Kidney (tissue), 14 donors: ENCODE data around the gene MRC2. TPM values are rescaled to one million over a fixed set of nuclear protein-coding genes. Genes with fewer than 3 reads are reported as not detected.
"Not testable (repeated sequence)": the region's sequence is repeated elsewhere in the genome, so short reads cannot be mapped to it uniquely, and the experiment has no call there.

Source experiments
- DNase-seq, 5 donors: peaks; one replicate each; pipeline ENCODE4 v3.0.0-alpha.2; 2013 to 2020
- FAIRE-seq: peaks from 2 replicates; lab custom pipeline; 2012; peaks lifted over from hg19 to GRCh38; lab: Jason Lieb, UNC
- H3K27ac ChIP-seq, 2 donors: one replicate each; pipeline ENCODE4 v1.7.0; 2013; ENCODE audit warnings: low read depth in 2 of 2, low read length in 2 of 2, inconsistent platforms in 1 of 2
- H3K27me3 ChIP-seq: one replicate; pipeline ENCODE4 v1.7.1; 2013; ENCODE audit warnings: low read length, inconsistent platforms; ENCODE audit not compliant: control insufficient read depth, insufficient read depth
- H3K36me3 ChIP-seq, 3 donors: one replicate each; pipeline versions ENCODE4 v1.7.0 to v1.7.1; 2013; ENCODE audit warnings: low read length in 3 of 3, control low read depth in 1 of 3, inconsistent platforms in 1 of 3; ENCODE audit not compliant: insufficient read depth in 3 of 3, control insufficient read depth in 2 of 3
- H3K4me1 ChIP-seq, 3 donors: one replicate each; pipeline versions ENCODE4 v1.7.0 to v1.7.1; 2013; ENCODE audit warnings: low read length in 3 of 3, inconsistent platforms in 1 of 3, low read depth in 1 of 3; ENCODE audit not compliant: control insufficient read depth in 2 of 3, insufficient read depth in 2 of 3
- H3K4me3 ChIP-seq, 3 donors: one replicate each; pipeline versions ENCODE4 v1.7.0 to v1.8.1; 2013; ENCODE audit warnings: low read length in 3 of 3, control low read depth in 1 of 3, inconsistent platforms in 1 of 3
- H3K9ac ChIP-seq, 3 donors: one replicate each; pipeline versions ENCODE4 v1.7.0 to v1.7.1; 2013; ENCODE audit warnings: low read length in 3 of 3, control low read depth in 1 of 3, inconsistent platforms in 1 of 3
- H3K9me3 ChIP-seq, 3 donors: one replicate each; pipeline versions ENCODE4 v1.7.0 to v1.7.1; 2013; ENCODE audit warnings: low read length in 3 of 3, control low read depth in 1 of 3, inconsistent platforms in 1 of 3; ENCODE audit not compliant: control insufficient read depth in 2 of 3, insufficient read depth in 1 of 3
- intact Hi-C: fragments of 100-400 bp; cut with DNase I; formaldehyde crosslinking; loops from one replicate; pipeline ENCODE4 v1.11.1; 2022
- polyA plus RNA-seq: library from polyadenylated mRNA; stranded (reverse); fragments of 350-450 nt; fragmentation: Illumina TruSeq; extraction: RNeasy Lipid Tissue Mini Kit (QIAGEN cat#74804); gene quantifications from one replicate; pipeline ENCODE4 v1.2.3, GENCODE V29; 2014; ENCODE audit warnings: low read depth, low replicate concordance; ENCODE audit not compliant: insufficient read depth
- total RNA-seq: library from RNA; stranded (reverse); fragmentation: NEBNext Ultra II Directional; extraction: Animal tissue kit (Norgen Biotek cat#: 25700); gene quantifications from one replicate; pipeline ENCODE4 v1.2.1, GENCODE V29; 2021
- TF ChIP-seq, protein P1 (sequence below): IDR thresholded peaks from 3 replicates; pipeline ENCODE4 v1.5.1; 2012; ENCODE audit warnings: mild to moderate bottlenecking, moderate library complexity, borderline replicate concordance; ENCODE audit not compliant: insufficient read depth; ENCODE audit errors: extremely low read depth
- donor health status: control.
- donor health status: control.
- donor health status: control.
- donor health status: control.
- donor health status: control.
- donor health status: DM: yes; HTN: yes; CAD: no.
- donor health status: Normal renal cell carcinoma (clear cell type).

The MRC2 gene
- total and polyA plus RNA-seq, 2 donors from 2014 or later = 18.0 to 23.7 TPM

DNA sequence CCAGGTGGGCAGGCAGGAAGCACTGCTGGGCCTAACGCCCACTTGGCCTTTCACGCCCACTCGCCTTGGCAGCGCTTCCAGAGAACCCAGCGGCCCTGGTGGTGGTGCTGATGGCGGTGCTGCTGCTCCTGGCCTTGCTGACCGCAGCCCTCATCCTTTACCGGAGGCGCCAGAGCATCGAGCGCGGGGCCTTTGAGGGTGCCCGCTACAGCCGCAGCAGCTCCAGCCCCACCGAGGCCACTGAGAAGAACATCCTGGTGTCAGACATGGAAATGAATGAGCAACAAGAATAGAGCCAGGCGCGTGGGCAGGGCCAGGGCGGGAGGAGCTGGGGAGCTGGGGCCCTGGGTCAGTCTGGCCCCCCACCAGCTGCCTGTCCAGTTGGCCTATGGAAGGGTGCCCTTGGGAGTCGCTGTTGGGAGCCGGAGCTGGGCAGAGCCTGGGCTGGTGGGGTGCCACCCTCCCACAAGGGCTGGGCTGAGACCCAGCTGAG, 64.7 kb downstream of the MRC2 start:
- no peaks in the 10 kb centered on the region for H3K27me3 ChIP-seq
- H3K4me3 ChIP-seq = no peak overlapping the region
- no peaks in the 10 kb centered on the region for H3K36me3 ChIP-seq
- FAIRE-seq = no peak
- intact Hi-C loops = no loop called here
- H3K9ac ChIP-seq = no peak overlapping the region
- DNase-seq = no peak
- no peaks in the 10 kb centered on the region for H3K9me3 ChIP-seq
- no peaks in the 10 kb centered on the region for H3K4me1 ChIP-seq
- TF ChIP-seq, protein P1, sequence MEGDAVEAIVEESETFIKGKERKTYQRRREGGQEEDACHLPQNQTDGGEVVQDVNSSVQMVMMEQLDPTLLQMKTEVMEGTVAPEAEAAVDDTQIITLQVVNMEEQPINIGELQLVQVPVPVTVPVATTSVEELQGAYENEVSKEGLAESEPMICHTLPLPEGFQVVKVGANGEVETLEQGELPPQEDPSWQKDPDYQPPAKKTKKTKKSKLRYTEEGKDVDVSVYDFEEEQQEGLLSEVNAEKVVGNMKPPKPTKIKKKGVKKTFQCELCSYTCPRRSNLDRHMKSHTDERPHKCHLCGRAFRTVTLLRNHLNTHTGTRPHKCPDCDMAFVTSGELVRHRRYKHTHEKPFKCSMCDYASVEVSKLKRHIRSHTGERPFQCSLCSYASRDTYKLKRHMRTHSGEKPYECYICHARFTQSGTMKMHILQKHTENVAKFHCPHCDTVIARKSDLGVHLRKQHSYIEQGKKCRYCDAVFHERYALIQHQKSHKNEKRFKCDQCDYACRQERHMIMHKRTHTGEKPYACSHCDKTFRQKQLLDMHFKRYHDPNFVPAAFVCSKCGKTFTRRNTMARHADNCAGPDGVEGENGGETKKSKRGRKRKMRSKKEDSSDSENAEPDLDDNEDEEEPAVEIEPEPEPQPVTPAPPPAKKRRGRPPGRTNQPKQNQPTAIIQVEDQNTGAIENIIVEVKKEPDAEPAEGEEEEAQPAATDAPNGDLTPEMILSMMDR = no peak
- no peak overlapping the region for H3K27ac ChIP-seq

DNA sequence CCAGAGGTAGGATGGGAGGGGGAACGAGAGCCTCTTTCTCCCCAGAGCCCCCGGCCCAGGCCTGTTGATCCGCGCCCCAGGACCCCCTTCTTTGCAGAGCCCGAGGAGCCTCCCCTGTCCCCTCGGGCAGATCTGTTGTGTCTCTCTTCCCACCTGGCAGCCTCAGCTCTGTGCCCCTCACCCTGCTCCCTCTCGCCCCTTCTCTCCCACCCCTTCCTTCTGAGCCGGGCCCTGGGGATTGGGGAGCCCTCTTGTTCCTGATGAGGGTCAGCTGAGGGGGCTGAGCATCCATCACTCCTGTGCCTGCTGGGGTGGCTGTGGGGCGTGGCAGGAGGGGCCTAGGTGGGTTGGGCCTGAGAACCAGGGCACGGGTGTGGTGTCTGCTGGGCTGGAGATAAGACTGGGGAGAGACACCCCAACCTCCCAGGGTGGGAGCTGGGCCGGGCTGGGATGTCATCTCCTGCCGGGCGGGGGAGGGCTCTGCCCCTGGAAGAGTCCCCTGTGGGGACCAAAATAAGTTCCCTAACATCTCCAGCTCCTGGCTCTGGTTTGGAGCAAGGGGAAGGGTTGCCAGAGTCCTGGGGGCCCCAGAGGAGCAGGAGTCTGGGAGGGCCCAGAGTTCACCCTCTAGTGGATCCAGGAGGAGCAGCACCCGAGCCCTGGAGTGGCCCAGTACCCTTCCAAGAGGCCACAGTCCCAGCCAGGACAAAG, 65.4 kb downstream of the MRC2 start:
- FAIRE-seq (no peak), DNase-seq (no peak)
- H3K9ac ChIP-seq = no peak overlapping the region
- H3K9me3 ChIP-seq = no peaks in the 10 kb centered on the region
- no peak overlapping the region for H3K4me3 ChIP-seq
- no peaks in the 10 kb centered on the region for H3K36me3 ChIP-seq
- intact Hi-C loops = no loop called here
- H3K4me1 ChIP-seq = no peaks in the 10 kb centered on the region
- no peak overlapping the region for H3K27ac ChIP-seq
- TF ChIP-seq, protein P1 = no peak
- H3K27me3 ChIP-seq = no peaks in the 10 kb centered on the region

DNA sequence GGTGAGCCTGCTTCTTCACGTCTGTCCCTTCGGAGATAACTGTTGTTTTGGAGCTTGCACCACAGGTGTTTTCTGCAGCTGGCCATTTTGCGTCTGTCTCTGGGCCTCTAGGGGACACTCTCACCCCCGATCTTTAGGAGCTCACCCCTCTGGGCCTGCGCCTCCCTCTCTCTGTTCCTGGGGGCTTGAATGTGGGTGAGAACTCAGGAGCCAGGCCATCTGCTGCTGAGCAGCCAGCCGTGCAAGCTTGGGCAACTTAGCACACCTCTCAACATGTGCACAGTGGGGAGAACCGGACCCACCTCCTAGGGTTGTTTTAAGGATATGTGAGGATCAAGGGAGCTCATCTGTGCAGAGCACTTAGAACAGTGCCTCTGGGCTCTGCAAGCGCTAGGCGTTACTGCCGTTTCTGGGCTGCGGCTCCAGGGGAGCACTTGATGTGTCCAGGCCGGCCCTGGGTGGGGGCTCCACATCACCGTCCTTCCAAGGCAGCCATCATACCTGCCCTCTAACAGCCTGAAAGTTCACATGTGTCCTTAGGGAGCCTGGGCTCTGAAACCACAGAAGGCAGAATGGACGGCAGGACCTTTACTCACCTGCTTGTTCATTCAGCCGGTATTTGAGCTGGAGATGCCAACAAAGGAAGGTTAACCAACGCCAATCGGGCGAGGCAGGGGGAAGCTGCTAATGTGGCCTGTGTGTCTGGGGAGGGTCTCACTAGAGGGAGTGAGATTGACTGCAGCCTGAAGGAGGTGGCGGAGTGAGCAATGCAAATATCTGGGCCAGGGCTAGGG, 66.3 kb downstream of the MRC2 start:
- FAIRE-seq (no peak), DNase-seq (no peak)
- intact Hi-C loops = no loop called here
- H3K36me3 ChIP-seq = no peaks in the 10 kb centered on the region
- no peak overlapping the region for H3K4me3 ChIP-seq
- H3K27me3 ChIP-seq = no peaks in the 10 kb centered on the region
- no peak overlapping the region for H3K9ac ChIP-seq
- no peaks in the 10 kb centered on the region for H3K4me1 ChIP-seq
- no peak overlapping the region for H3K27ac ChIP-seq
- TF ChIP-seq, protein P1 = no peak
- no peaks in the 10 kb centered on the region for H3K9me3 ChIP-seq

DNA sequence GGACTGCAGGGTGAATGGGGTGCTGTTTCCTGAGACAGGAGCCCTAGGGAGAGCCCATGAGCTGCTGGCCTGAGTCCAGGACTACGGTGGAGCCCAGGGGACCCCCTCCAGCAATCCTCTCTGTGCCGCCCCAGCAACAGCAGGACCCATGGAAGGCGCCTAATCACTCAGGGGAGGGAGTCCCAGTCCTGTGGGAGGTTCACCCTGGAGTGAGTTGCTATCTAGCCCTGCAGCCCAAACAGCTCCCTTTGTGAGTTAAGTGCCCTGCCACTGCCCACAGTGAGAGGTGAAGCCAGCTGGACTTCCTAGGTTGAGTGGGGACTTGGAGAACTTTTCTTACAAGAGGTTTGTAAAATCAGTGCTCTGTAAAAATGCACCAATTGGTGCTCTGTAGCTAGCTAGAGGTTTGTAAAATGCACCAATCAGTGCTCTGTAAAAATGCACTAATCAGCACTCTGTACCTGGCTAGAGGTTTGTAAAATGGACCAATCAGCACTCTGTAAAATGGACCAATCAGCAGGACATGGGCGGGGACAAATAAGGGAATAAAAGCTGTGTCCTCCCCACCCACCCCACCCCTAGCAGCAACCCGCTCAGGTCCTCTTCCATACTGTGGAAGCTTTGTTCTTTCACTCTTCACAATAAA, 67.7 kb downstream of the MRC2 start:
- FAIRE-seq, H3K27me3 ChIP-seq, H3K9me3 ChIP-seq, intact Hi-C loops, H3K4me1 ChIP-seq, H3K4me3 ChIP-seq, H3K36me3 ChIP-seq, H3K9ac ChIP-seq, DNase-seq: not testable (repeated sequence)
- peak overlapping the region in 1 of 2 donors; percentile 3 for H3K27ac ChIP-seq
